ENCODE results near the gene SIDT2.

GRCh38 chr11:117189941-117190544 lies 11.5 kb downstream of the SIDT2 start:
- no peak for TF ChIP-seq POLR2A (IDR thresholded peaks at IDR 0.05)
- TF ChIP-seq, protein P1, sequence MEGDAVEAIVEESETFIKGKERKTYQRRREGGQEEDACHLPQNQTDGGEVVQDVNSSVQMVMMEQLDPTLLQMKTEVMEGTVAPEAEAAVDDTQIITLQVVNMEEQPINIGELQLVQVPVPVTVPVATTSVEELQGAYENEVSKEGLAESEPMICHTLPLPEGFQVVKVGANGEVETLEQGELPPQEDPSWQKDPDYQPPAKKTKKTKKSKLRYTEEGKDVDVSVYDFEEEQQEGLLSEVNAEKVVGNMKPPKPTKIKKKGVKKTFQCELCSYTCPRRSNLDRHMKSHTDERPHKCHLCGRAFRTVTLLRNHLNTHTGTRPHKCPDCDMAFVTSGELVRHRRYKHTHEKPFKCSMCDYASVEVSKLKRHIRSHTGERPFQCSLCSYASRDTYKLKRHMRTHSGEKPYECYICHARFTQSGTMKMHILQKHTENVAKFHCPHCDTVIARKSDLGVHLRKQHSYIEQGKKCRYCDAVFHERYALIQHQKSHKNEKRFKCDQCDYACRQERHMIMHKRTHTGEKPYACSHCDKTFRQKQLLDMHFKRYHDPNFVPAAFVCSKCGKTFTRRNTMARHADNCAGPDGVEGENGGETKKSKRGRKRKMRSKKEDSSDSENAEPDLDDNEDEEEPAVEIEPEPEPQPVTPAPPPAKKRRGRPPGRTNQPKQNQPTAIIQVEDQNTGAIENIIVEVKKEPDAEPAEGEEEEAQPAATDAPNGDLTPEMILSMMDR (IDR thresholded peaks at IDR 0.05): no peak
- no peak for TF ChIP-seq EP300 (IDR thresholded peaks at IDR 0.05)
- TF ChIP-seq POLR2AphosphoS5 (IDR thresholded peaks at IDR 0.05): no peak

Data from gastroesophageal sphincter (tissue), 3 donors.